NK-92 (cell line): Measurements from ENCODE around the gene RPL12.
A peak's percentile ranks its signal among the peaks of the same experiment; 100 is the strongest.

Experiments used
- DNase-seq: peaks from one replicate; lab custom pipeline; 2025; ENCODE audit not compliant: unreplicated experiment; lab: John Stamatoyannopoulos, UW

Gene RPL12

GRCh38 chr9:127444921-127445850 is 6.0 kb downstream of the RPL12 start:
- DNase-seq: no peak

- no peak for DNase-seq
These were observed 6.8 kb downstream of the RPL12 start for GRCh38 chr9:127444283-127444920.

DNA sequence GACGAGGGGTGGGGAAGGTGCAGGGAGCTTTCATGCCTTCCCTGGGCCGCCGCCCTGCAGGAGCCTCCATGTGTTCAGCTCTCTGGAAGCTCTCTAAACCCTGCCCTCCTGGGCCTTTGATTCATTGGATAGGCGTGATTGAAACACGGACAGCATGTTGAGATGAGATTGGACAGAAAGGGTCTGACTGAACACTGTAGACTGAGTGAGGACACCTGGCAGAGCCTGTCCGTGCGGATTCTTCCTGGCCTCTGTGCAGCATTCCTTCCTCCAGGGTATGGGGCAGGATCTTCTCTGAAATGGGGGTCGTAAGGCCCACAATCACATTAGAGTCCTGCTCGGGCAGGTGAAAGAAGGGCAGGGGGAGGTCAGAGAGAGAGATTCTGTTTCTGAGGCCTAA is 12.8 kb downstream of the RPL12 start:
- no peak for DNase-seq

DNA sequence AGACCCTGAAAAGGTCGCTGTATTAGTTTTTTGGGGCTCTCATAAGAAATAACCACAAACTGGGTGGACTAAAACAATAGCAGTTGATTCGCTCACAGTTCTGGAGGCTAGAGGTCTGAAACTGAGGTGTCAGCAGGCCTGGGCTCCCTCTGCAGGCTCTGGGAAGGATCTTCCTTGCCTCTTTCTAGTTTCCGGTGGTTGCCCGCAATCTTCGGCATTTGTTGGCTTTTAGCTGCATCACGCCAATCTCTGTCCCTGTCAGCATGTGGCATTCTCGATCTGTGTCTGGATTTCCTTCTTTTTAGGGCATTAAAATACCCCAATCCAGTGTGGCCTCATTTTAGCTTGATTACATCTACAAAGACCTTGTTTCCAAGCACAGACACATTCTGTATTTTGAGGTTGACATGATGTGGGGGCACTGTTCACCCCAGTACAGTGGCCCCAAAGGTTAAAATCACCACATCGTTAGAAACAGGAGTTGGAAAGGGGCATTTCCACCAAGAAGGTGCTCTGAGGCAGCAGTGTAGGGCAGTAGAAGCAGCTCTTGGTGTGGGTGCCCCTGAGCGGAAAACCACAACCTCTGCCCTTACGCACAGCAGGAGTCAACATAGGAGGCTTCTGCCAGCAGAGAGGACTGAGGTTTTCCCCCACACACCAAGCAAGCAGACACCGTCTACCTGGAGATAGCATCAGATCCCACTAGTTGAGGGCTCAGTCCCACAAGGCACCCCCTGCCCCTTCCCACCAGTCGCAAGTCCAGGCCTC is 13.5 kb downstream of the RPL12 start:
- DNase-seq: no peak

GRCh38 chr9:127430415-127430814 is 20.8 kb downstream of the RPL12 start:
- no peak for DNase-seq

GRCh38 chr9:127428348-127428747 is 22.9 kb downstream of the RPL12 start:
- no peak for DNase-seq

- no peak for DNase-seq
These were observed 24.4 kb downstream of the RPL12 start for GRCh38 chr9:127426756-127427155.

DNA sequence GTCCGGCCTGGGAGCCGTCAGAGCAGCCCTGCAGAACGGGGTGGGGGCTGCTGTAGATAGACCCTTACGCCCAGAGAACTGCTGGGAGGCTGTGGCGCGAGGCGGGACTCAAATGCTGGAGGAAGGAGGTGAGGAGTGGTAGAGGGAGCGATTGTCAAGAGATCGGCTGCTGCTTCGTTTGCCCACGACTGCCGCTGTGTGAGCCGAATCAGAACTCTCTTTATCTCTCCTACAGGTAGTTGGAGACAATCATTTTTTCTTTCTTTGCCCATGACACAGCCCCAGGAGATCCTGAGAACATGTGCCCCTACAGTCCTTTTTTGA is 26.6 kb downstream of the RPL12 start:
- no peak for DNase-seq

DNA sequence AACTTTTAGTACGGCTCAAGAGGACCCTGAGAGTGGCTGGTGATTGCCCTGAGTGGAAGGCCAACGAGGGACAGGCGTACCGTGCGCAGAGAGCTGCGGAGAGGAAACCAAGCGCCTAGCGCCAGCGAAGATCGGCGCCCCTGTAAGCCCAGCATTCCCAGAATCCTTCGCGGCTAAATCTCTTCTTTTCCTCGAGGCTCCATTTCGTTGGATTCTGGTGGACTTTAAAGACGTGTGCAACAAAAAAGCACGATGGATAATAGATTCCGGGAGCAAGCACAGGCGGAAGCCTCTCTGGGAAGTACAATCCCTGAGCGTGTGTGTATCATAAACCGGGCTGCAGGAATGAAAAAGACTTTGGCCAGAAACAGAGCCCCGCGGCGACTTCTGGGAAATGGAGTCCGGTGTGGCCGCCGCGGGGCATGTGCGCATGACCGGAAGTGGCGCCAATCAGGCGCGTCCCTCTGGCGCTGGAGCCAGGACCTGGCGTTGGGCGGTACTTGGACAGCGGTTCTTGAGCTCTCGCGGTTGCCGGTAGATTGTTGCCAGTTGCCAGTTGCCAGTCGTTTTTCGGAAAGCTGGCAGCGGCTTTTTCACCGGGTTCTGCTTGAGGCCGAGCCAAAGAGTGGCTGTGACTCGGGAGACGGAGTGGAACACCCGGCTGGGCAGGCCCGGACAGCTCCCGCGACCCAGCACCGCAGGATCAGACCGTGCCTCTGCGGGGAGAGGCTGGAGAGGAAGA is 27.1 kb downstream of the RPL12 start, which contains the start of gene ZNF79:
Gene ZNF79 (plus strand): TSS at position 449 of the 742 bp plus-strand sequence. CDS start 406 bp downstream, outside the sequence.
- DNase-seq: peak; percentile 47

DNA sequence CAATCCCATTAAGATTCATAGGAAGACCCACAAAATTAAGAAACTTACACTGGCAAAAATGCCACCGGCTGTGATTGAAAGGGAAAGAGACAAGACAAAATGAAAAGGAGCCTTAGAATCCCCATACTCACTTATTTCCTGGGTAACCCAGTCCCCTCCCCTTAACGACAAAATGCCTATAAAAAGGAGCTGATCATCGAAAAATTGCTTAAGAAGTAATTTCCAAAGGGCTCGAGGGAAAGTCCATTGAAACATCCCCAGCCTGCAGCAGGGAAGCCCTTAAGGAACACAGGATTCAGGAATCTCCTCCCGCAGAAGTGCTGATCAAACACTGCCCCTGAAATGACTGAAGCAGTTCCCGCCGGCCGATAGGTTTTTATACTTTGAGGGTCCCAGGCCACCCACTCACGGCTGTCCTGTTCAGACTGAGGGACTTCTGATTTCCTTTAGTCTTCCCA is 27.7 kb downstream of the RPL12 start:
- no peak for DNase-seq

DNA sequence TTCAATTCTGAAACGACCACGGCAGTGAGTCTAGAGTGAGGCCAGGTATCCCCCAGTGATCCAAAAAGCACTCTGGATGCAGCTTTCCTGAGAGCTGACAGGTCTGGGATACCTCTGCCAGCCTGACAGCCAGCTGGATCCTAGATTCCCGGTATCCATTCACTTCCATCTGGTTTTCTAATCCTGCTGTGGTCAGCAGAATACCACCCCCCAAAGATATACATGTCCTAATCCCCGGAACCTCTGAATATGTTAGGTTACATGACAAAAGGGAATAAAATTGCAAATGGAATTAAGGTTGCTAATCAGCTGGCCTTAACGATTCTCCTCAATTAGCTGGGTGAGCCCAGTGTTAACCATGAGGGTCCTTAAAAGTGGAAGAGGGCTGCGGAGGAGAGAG is 28.4 kb downstream of the RPL12 start:
- DNase-seq: no peak

DNA sequence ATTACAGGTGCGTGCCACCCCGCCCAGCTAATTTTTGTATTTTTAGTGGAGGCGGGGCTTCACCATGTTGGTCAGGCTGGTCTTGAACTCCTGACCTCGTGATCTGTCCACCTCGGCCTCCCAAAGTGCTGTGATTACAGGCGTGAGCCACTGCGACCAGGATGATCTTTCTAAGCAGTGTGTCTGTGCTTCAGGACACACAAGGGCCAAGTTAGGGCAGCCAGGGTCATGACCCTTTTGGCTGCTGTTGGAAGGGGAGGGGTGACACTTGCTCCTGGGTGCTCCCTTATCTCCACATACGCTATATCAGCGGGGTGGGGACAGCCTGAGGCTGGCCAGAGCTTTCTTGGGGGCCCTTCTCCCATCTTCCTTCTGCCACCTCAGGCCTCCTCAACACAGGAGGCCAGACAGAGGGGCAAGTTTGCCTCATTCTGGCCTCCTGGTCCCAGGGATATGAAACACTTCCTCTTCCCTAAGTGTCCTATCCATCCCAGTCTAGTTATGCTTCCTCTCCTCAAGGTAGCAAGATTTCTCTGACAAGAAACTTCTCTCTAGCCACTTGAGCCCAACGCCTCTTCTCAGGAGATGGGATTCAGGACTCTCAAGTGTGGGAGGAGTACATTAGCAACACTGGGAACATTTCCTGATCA is 28.9 kb downstream of the RPL12 start:
- DNase-seq: no peak

DNA sequence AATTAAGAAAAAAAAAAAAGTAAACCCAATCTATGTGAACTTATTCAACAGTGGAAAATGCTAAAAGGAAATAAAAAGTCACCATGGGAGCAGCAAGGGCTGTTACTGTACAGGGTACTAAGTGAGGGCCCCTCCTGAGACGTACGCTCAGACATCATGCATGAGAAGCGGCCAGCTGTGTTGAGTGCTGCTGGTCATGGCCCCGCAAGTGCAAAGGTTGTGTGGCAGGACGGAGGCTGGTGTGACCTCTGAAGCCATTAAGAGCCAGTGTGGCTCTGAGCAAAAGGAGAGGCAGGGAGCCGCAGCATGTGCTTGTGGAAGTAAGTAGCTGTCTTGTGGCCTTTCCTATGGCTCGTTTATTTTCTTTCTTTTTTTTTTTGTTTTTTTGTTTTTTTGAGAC is 30.1 kb downstream of the RPL12 start:
- no peak for DNase-seq

- no peak for DNase-seq
These were observed 31.9 kb downstream of the RPL12 start for GRCh38 chr9:127419348-127419747.

- DNase-seq: no peak
These were observed 33.2 kb downstream of the RPL12 start for GRCh38 chr9:127418037-127418471.

DNA sequence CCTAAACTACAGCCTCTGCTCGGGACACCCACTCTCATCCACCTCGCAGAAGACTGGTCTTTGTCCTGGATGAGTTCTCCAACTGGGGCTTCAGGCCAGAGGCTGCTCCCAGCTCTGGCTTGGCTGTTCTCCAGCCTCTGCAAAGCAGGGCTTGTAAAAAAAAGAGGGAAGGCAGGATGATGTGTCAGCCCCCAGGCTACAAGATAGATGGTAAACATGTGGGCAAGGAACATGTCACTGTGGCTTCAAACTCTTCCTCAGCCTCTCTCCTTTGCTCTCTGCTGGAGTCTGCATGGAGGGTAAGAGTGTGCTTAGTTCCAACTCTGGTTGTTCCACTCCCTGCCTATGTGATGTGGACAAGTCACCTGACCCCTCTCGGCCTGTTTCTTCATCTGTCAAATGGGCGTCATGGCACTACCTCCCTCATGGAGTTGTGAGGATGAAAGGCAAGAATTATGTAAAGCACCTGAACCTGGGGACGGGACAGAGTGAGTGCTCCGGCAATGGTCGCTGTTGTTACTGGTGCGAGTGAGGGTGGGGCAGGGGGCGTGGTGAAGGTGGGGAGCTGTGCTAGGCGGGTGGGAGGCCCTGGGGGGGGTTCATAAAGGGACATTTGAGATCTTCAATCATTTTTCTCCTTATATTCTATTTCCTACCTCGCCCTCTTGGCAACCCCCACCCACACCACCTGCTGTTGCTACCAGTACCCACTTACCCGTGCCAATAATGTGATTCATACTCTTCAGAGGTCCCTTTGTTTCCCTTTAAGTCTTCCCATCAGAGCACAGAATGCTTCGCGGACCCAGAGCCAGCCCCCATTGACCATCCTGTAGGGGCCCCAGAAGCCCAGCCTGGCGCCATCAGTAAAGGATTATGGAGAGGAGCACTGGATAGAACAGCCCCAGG is 33.8 kb downstream of the RPL12 start:
- no peak for DNase-seq

DNA sequence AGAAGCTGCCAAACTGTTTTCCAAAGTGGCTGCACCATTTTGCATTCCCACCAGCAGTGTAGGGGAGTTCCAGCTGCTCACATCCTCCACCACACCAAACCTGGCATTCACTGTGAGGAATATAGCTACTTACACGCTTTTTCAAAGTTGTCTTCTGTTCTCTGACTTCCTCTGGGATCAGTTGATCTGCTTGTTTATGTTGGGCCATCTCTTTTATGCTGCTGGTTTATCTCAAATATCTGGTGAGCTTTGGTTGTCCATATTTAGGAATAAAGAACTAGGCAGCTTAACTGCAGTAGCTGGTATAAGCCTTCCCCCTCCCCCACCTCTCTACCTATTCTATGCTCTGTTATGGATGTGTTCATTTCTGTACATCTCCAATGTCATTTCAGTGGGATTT is 35.5 kb downstream of the RPL12 start:
- DNase-seq: no peak

DNA sequence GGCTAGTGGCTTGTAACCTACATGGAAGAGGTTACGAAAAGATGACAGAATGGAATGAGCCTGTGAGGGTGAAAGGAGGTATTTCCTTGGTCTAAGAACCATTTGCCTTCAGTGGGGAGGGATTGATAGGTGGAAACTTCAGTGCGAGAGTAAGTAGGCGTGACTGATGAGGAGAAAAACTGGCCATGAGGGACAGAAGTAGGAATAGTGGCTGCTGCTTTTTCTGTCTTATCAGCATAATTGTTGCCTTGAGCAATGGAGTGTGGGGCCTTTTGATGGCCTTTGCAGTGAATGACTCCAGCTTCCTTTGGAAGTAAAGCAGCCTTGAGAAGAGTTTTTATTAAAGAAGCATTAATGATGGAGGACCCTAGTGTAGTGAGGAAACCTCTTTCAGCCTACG is 36.1 kb downstream of the RPL12 start:
- no peak for DNase-seq

DNA sequence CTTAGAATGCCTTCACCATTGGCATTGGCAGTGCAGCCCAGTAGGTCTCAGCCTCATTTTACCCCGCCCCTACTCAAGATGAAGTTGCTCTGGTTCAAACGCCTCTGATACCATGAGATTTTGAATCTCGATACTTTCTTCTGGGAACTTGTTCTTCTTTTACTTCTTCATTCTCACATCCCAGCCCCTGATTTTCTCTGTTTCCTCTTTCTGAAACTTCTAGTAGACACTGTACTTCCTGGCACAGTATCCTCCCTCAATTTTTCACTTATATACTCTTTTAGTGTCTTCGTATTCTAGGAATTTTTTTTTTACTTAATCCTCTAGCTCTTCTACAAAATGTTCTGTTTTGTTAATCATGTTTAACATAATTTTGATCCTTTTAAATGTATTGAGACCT is 40.1 kb downstream of the RPL12 start:
- DNase-seq: no peak
